Measurements from ENCODE around the gene PTN.

Gene PTN

GRCh38 chr7:137342265-137342664 is 1.3 kb downstream of the PTN start:
- no peak overlapping the region for H3K4me3 Mint-ChIP-seq
- DNase-seq: no peak
- H3K27ac Mint-ChIP-seq: no peak overlapping the region
- no peaks in the 10 kb centered on the region for H3K4me1 Mint-ChIP-seq
- no peaks in the 10 kb centered on the region for H3K9me3 Mint-ChIP-seq
- no peaks in the 10 kb centered on the region for H3K36me3 Mint-ChIP-seq
- peaks cover 11% of the 10 kb centered on the region for H3K27me3 Mint-ChIP-seq
- CTCF ChIA-PET: no interaction called here

GRCh38 chr7:137337902-137338301 is 5.6 kb downstream of the PTN start:
- no peaks in the 10 kb centered on the region for H3K4me1 Mint-ChIP-seq
- CTCF ChIA-PET: no interaction called here
- H3K36me3 Mint-ChIP-seq: no peaks in the 10 kb centered on the region
- no peak overlapping the region for H3K4me3 Mint-ChIP-seq
- H3K27ac Mint-ChIP-seq: no peak overlapping the region
- H3K27me3 Mint-ChIP-seq: no peaks in the 10 kb centered on the region
- H3K9me3 Mint-ChIP-seq: peaks cover 4% of the 10 kb centered on the region
- no peak for DNase-seq

- H3K4me3 Mint-ChIP-seq: no peak overlapping the region
- no peaks in the 10 kb centered on the region for H3K27me3 Mint-ChIP-seq
- peaks cover 4% of the 10 kb centered on the region for H3K9me3 Mint-ChIP-seq
- CTCF ChIA-PET: no interaction called here
- no peak for DNase-seq
- H3K27ac Mint-ChIP-seq: no peak overlapping the region
- no peaks in the 10 kb centered on the region for H3K36me3 Mint-ChIP-seq
- no peaks in the 10 kb centered on the region for H3K4me1 Mint-ChIP-seq
Measured at GRCh38 chr7:137335814-137336213, 7.7 kb downstream of the PTN start.

- H3K9me3 Mint-ChIP-seq: peaks cover 4% of the 10 kb centered on the region
- H3K36me3 Mint-ChIP-seq: no peaks in the 10 kb centered on the region
- DNase-seq: no peak
Measured at GRCh38 chr7:137331378-137331777, 12.2 kb downstream of the PTN start.

GRCh38 chr7:137329411-137329810 is 14.1 kb downstream of the PTN start:
- peaks cover 2% of the 10 kb centered on the region for H3K9me3 Mint-ChIP-seq
- no peaks in the 10 kb centered on the region for H3K27me3 Mint-ChIP-seq
- CTCF ChIA-PET: no interaction called here
- no peak overlapping the region for H3K27ac Mint-ChIP-seq
- H3K36me3 Mint-ChIP-seq: no peaks in the 10 kb centered on the region
- no peaks in the 10 kb centered on the region for H3K4me1 Mint-ChIP-seq
- H3K4me3 Mint-ChIP-seq: no peak overlapping the region
- no peak for DNase-seq

More at GRCh38 chr7:137331378-137331777, 12.2 kb downstream of the PTN start:
- H3K27ac Mint-ChIP-seq: no peak overlapping the region
- no peaks in the 10 kb centered on the region for H3K27me3 Mint-ChIP-seq
- H3K4me3 Mint-ChIP-seq: no peak overlapping the region
- CTCF ChIA-PET: no interaction called here
- H3K4me1 Mint-ChIP-seq: no peaks in the 10 kb centered on the region

GRCh38 chr7:137328373-137329120 is 15.0 kb downstream of the PTN start:
- DNase-seq: no peak
- Mint-ChIP-seq H3K27me3 (no peaks in the 10 kb centered on the region), H3K4me1 (no peaks in the 10 kb centered on the region), H3K9me3 (peaks cover 4% of the 10 kb centered on the region), H3K36me3 (no peaks in the 10 kb centered on the region), H3K27ac (no peak overlapping the region), H3K4me3 (no peak overlapping the region)
- CTCF ChIA-PET: interaction anchor here (0.7 kb wide), 1 partner anchor 31 kb away, joined by 3 read pairs; no protein-coding TSS in a partner anchor

GRCh38 chr7:137325927-137326326 is 17.6 kb downstream of the PTN start:
- H3K36me3 Mint-ChIP-seq: no peaks in the 10 kb centered on the region
- no peaks in the 10 kb centered on the region for H3K4me1 Mint-ChIP-seq
- no peak overlapping the region for H3K4me3 Mint-ChIP-seq
- H3K9me3 Mint-ChIP-seq: peaks cover 2% of the 10 kb centered on the region
- DNase-seq: no peak
- CTCF ChIA-PET: no interaction called here
- H3K27ac Mint-ChIP-seq: no peak overlapping the region
- no peaks in the 10 kb centered on the region for H3K27me3 Mint-ChIP-seq

- no peaks in the 10 kb centered on the region for H3K27me3 Mint-ChIP-seq
- H3K4me3 Mint-ChIP-seq: no peak overlapping the region
- no peaks in the 10 kb centered on the region for H3K36me3 Mint-ChIP-seq
- CTCF ChIA-PET: no interaction called here
- H3K4me1 Mint-ChIP-seq: no peaks in the 10 kb centered on the region
- DNase-seq: no peak
- no peak overlapping the region for H3K27ac Mint-ChIP-seq
- peaks cover 2% of the 10 kb centered on the region for H3K9me3 Mint-ChIP-seq
Measured at GRCh38 chr7:137324796-137325696, 18.5 kb downstream of the PTN start.

GRCh38 chr7:137316648-137317353 is 26.7 kb downstream of the PTN start:
- Mint-ChIP-seq H3K4me1 (no peaks in the 10 kb centered on the region), H3K9me3 (peaks cover 16% of the 10 kb centered on the region), H3K27me3 (no peaks in the 10 kb centered on the region), H3K36me3 (no peaks in the 10 kb centered on the region), H3K27ac (no peak overlapping the region), H3K4me3 (no peak overlapping the region)
- DNase-seq: no peak
- CTCF ChIA-PET: no interaction called here

- Mint-ChIP-seq H3K4me3 (no peak overlapping the region), H3K27ac (no peak overlapping the region), H3K27me3 (no peaks in the 10 kb centered on the region), H3K9me3 (peaks cover 16% of the 10 kb centered on the region), H3K36me3 (no peaks in the 10 kb centered on the region), H3K4me1 (no peaks in the 10 kb centered on the region)
- DNase-seq: no peak
- CTCF ChIA-PET: no interaction called here
Measured at GRCh38 chr7:137313201-137313600, 30.3 kb downstream of the PTN start.

- H3K4me1 Mint-ChIP-seq: no peaks in the 10 kb centered on the region
- H3K9me3 Mint-ChIP-seq: peaks cover 3% of the 10 kb centered on the region
- no peaks in the 10 kb centered on the region for H3K36me3 Mint-ChIP-seq
- no peak for DNase-seq
- H3K27ac Mint-ChIP-seq: no peak overlapping the region
- CTCF ChIA-PET: no interaction called here
- no peaks in the 10 kb centered on the region for H3K27me3 Mint-ChIP-seq
- H3K4me3 Mint-ChIP-seq: no peak overlapping the region
Measured at GRCh38 chr7:137306748-137307147, 36.8 kb downstream of the PTN start.

- Mint-ChIP-seq H3K36me3 (no peaks in the 10 kb centered on the region), H3K4me3 (no peak overlapping the region), H3K27ac (no peak overlapping the region), H3K4me1 (no peaks in the 10 kb centered on the region), H3K9me3 (peaks cover 3% of the 10 kb centered on the region), H3K27me3 (no peaks in the 10 kb centered on the region)
- no peak for DNase-seq
- CTCF ChIA-PET: interaction anchor here (1.1 kb wide), 1 partner anchor 286 kb away, joined by 3 read pairs; no protein-coding TSS in a partner anchor
Measured at GRCh38 chr7:137305901-137306621, 37.5 kb downstream of the PTN start.

GRCh38 chr7:137304624-137305235 is 38.8 kb downstream of the PTN start:
- H3K27me3 Mint-ChIP-seq: no peaks in the 10 kb centered on the region
- H3K27ac Mint-ChIP-seq: no peak overlapping the region
- no peaks in the 10 kb centered on the region for H3K4me1 Mint-ChIP-seq
- peaks cover 2% of the 10 kb centered on the region for H3K9me3 Mint-ChIP-seq
- no peak for DNase-seq
- CTCF ChIA-PET: interaction anchor here (1.1 kb wide), 1 partner anchor 287 kb away, joined by 3 read pairs; no protein-coding TSS in a partner anchor
- H3K36me3 Mint-ChIP-seq: no peaks in the 10 kb centered on the region
- H3K4me3 Mint-ChIP-seq: no peak overlapping the region
